Activated CD4-positive, CD25-positive, alpha-beta regulatory T cell treated with anti-CD3 and anti-CD28 coated beads, Interleukin-2, amount 50 U/mL, for 24 hours (primary cell): ENCODE measurements around the gene RYR1.
"Not testable (repeated sequence)": the region's sequence is repeated elsewhere in the genome, so short reads cannot be mapped to it uniquely, and the experiment has no call there.

Experiments
- ATAC-seq, 2 donors: fragments of 150-1000 bp; cut with Tn5 transposase; one replicate each; pipeline ENCODE4 v1.10.0; 2021; ENCODE audit warnings: mild to moderate bottlenecking in 1 of 2, moderate library complexity in 1 of 2

RYR1 gene

GRCh38 chr19:38569368-38569983, 136.0 kb downstream of the RYR1 start:
- ATAC-seq = peak; percentile 19 to 37

DNA sequence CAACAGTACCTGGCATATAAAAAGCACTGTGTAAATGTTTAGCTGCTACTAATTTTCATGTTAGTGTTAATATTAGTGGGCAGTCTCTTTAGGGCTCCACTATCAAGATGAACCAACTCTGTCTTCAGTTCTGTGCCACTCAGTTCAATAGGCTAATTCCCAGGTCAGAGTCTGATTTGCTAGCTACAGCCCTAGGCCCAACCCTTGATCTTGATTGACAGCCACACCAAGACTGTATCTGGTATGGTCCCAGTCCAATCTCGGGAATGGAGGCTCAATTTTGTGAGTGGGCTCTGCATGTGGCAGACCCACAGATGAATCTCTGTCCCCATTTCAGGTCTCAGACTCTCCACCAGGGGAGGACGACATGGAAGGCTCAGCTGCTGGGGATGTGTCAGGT, 138.2 kb downstream of the RYR1 start:
- ATAC-seq = no peak

GRCh38 chr19:38577826-38578225, 144.3 kb downstream of the RYR1 start:
- ATAC-seq = no peak

DNA sequence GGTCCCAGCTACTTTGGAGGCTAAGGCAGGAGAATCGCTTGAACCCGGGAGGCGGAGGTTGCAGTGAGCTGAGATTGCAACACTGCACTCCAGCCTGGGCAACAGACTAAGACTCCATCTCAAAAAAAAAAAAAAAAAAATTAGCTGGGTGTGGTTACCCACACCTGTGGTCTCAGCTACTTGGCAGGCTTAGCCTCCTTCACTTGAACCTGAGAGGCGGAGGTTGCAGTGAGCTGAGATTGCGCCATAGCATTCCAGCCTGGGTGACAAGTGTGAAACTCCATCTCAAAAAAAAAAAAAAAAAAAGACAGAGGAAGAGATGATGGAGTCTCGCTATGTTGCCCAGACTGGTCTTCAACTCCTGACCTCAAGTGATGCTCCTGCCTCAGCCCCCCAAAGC, 145.8 kb downstream of the RYR1 start:
- not testable (repeated sequence) for ATAC-seq

- no peak for ATAC-seq
Measured at GRCh38 chr19:38580080-38580479, 146.6 kb downstream of the RYR1 start.

GRCh38 chr19:38583219-38583984, 149.9 kb downstream of the RYR1 start:
- ATAC-seq = peak in 1 of 2 donors; percentile 10

GRCh38 chr19:38583985-38584305, 150.5 kb downstream of the RYR1 start:
- no peak for ATAC-seq

GRCh38 chr19:38587562-38587961, 154.1 kb downstream of the RYR1 start:
- no peak for ATAC-seq

GRCh38 chr19:38588041-38588440, 154.6 kb downstream of the RYR1 start:
- ATAC-seq = no peak

DNA sequence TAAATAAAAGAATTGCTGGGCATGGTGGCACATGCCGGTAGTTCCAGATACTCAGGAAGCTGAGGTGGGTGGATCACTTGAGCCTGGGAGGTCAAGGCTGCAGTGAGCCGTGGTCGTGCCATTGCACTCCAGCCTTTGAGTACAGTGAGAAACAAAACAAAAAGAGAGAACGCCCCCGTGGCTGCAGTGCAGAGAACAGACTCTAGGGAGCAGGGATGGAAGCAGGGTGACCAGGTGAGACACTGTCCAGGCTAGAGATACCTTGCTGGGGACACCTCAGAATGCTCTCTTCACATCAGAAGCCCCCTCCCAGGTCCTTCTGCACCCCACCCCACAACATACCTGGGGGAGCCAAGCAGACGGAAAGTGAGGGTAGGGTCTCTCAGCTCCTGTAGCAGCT, 159.4 kb downstream of the RYR1 start:
- ATAC-seq = no peak

DNA sequence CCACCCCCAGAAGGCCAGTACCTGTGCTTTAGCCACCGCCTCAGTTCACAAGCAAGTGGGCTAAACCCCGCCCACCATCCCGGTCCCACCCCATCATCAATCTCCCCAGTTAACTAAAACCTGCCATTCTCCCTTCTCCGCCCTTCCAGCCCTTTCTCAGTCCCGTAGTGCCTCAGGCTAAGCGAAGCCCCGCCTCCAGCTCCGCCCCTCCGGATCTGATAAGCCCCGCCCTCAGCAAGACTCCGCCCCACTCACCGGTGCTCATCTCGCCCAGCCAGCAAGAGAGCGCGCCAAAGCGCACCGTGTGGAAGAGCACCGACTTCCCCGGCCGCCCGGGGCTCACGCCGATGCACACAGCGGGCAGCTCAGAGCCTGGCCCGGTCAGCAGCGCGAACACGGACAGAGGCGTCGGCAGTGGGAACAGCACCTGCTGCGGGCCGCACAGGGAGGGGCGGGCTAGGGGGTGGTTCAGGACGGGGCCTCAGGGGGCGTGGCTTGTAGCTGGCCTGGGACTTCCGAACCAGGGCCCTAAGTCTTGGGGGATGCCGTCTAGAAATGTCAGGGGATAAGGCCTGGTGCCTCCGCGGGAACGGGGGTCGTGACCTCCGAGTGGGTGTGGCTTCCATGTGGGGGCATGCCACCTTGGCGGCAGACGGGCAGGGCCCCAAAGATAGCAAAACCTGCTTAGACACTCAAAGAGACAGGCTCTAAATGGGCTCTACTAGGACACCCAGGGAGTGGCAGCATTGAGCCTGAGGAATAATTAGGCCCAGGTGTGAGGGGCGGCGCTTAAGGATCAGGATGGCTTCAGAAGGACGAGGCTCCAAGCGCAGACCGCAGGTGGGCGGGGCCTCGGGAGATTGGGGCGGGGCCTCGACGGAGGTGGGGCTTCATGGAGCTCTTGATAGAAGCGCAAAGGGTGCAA, 162.8 kb downstream of the RYR1 start:
- ATAC-seq = no peak

DNA sequence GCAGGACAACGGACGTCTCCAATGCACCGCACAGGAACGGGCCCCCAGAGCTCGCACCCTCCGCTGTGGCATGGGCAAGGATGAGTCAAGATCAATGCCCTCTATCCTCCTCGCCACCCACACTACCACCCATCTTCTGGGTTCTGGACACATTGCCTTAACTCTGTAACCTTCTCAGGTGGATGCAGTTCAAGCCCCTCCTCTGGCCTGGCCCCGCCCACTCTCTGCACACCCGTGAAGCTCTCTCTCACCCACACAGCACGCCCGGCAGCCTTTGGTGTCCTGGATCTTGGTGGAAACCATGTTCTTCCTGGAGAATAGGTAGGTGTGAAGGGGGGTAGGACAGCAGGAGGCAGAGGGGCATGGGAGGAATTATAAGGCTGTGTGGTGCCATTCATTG, 163.6 kb downstream of the RYR1 start:
- no peak for ATAC-seq

DNA sequence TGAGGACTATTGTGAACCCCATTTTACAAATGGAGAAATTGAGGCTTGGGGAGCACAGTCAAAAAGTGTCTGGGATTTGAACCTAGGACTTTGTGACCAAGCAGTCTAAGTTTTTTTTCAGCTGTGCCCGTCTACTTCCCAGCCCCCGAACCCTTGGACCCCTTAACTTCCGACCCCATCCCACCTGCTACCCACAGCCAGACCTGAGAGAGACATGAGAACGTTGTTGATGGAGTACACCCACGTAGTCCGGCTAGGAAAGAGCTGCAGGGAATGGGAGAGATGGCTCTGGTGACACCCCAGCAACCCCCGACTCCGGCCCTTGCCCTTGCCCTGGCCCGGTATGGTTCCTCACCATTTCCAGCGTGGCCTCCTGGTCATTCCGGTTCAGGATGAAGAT, 166.2 kb downstream of the RYR1 start:
- ATAC-seq = no peak

DNA sequence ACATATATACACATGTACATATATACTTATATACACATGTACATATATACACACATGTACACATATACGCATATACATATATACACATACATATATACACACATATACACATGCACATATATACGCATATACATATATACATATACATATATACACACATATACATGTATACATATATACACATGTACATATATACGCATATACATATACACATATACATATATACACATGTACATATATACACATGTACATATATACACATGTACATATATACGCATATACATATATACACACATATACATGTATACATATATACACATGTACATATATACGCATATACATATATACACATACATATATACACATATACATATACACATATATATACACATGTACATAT, 169.4 kb downstream of the RYR1 start:
- ATAC-seq = not testable (repeated sequence)

GRCh38 chr19:38606131-38606530, 172.6 kb downstream of the RYR1 start:
- no peak for ATAC-seq

DNA sequence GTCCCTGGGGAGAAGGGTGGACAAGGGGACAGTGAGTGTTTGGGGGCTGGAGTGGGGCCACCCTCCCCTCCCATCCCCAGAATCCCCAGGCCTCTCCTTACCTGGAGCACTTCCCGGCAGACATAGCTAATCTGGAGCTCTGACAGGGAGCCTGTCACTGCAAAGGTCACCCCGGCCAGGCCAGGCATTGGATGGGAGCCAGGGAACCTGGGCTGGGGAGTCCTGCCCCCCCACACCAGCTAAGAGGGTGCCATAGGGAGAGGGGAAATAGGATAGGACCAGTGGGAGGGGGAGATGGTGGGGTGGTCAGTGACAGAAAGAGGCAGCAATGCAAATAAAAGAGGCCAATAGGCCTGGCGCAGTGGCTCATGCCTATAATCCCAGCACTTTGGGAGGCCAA, 180.8 kb downstream of the RYR1 start:
- no peak for ATAC-seq

GRCh38 chr19:38615007-38615581, 181.6 kb downstream of the RYR1 start:
- no peak for ATAC-seq

- ATAC-seq = no peak
Measured at GRCh38 chr19:38616265-38616664, 182.8 kb downstream of the RYR1 start.

DNA sequence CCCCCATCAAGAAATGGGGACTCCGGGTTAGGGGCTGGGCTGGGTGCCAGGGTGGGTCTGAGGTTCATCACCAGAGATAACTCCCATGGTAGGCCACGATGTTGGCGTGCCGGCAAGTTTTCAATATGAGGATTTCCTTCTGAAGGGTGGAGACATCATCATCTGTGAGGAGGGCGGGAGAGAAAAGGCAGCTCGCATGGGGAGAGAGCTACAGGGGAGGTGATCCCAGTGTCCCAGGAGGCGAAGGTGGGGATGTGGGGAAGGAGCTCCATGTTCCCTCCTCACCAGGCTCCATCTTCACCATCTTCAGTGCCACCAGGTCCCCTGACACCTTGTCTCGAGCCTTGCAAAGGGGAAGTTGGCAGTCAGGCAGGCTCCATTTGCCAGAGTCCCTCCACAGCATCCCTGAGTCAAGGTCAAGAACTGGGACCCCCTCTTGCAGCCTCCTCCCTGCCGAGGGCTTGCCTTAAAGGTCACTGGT, 183.8 kb downstream of the RYR1 start:
- ATAC-seq = no peak

GRCh38 chr19:38617764-38618589, 184.5 kb downstream of the RYR1 start, which contains the start of gene MAP4K1:
TSS of gene MAP4K1 (minus strand) at chr19:38617953. CDS start at chr19:38617895, 58 bp downstream.
- peak; percentile 64 to 74 for ATAC-seq

GRCh38 chr19:38618590-38619360, 185.3 kb downstream of the RYR1 start, which contains the start of gene EIF3K:
TSS of gene EIF3K (plus strand) at chr19:38619188. CDS start at chr19:38619269, 81 bp downstream.
- ATAC-seq = peak; percentile 76 to 78
